HL-60/S4 treated with phorbol 12-myristate 13-acetate at 8.2 ng/mL for 4 days and 3 days (cell line): ENCODE results near the gene DOCK3.
"Not testable (repeated sequence)": the region's sequence is repeated elsewhere in the genome, so short reads cannot be mapped to it uniquely, and the experiment has no call there.

Experiments
- in situ Hi-C: fragments of 300-500 bp; cut with MboI; formaldehyde crosslinking; loops from 2 replicates; pipeline ENCODE4 v1.15.0; 2022; ENCODE audit warnings: low sequenced_read_pairs

The DOCK3 gene

DNA sequence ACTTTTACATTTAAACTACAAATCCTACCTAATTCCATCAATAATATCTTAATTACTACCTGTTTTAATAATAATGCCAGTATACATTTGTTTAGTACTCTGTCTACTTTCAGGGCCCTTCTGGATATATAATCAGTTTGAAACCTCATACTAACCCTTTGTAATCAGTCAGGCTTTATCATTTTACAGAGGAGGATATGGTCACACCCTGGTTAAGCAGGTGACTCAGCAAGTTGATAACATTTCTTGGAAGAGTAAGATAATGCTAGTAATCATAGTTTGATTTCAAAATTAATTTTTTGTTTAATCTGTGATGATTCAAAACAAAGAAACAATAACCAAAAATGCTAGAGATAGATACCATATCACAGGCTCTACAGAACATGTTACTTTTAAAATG, 502.2 kb downstream of the DOCK3 start:
- in situ Hi-C loops: no loop called here

DNA sequence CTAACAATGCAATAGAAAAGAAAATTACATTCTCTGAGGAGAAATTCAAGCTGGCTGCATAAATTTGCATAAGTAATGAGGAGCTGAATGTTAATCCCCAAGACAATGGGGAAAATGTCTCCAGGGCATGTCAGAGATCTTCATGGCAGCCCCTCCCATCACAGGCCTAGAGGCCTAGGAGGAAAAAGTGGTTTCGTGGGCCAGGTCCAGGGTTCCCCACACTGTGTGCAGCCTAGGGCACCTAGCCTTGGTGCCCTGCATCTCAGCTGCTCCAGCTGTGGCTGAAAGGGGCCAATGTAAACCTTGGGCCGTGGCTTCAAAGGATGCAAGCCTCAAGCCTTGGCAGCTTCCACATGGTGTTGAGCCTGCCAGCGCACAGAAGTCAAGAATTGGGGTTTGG, 511.7 kb downstream of the DOCK3 start:
- in situ Hi-C loops: not testable (repeated sequence)

DNA sequence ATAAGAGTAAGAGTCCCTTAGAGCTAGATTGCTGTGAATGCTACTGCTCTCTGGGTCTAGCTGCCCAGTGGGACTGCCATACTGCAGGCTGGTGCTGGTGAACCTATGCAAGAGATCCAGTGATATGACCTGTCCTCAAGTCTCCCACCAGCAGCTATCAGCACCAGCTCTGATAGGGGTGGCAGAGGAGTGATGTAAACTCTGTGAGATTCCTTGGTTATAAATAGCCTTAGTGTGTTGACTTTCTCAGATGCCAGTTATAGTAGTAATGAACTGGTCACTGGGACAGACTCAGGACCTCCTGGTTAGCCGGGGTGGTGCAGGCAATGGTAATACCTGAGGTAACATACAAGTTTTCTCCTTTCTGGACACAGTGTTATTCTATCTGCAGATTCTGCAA, 515.5 kb downstream of the DOCK3 start:
- in situ Hi-C loops: no loop called here

DNA sequence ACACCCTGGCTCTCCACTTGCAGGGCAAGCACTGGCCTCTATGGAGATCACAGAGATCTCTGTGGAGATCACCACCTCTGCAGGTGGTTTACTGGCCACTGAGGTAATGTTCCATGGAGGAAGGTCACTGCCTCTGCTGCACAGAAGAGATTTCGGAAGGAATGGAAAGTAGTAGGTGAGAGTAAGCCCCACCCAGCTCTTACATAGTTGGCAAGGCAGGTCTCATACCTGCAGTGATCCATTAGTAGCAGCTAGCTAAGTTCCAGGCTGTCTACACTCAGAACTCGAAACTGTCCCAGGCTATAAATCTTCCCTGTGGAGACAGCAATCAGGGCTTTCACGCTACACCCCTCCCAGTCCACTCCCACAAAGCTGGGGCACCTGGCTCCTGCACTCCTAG, 516.1 kb downstream of the DOCK3 start:
- in situ Hi-C loops: no loop called here

DNA sequence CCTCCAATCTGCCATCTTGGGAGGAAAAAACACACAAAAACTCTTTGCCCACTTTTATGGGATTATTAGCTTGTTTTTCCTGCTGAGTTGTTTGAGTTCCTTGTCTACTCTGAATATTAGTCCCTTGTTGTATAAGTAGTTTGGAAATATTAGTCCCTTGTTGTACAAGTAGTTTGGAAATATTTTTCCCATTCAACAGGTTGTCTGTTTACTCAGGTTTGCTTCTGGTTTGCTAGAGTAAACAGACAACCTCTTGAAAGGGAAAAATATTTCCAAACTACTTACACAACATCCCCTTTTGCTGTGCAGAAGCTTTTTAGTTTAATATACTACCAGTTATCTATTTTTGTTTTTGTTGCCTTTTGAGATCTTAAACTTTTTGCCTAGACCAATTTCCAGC, 517.0 kb downstream of the DOCK3 start:
- in situ Hi-C loops: no loop called here

DNA sequence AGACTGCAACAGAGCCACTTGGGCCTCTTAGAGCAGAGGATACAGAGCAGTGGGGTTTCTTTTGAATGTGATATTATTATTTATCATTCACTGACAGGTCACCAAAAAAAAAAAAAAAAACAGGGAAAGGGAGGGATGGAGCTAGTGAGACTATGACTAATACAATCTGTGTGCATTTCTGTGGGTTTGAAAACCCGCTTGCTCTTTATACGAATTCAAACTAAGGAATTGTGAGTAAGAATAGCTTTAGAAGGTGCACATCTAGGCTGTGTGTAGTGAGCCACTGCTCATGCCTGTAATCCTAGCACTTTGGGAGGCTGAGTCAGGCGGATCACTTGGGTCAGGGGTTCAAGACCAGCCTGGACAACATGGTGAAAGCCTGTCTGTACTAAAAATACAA, 523.8 kb downstream of the DOCK3 start:
- in situ Hi-C loops: no loop called here

DNA sequence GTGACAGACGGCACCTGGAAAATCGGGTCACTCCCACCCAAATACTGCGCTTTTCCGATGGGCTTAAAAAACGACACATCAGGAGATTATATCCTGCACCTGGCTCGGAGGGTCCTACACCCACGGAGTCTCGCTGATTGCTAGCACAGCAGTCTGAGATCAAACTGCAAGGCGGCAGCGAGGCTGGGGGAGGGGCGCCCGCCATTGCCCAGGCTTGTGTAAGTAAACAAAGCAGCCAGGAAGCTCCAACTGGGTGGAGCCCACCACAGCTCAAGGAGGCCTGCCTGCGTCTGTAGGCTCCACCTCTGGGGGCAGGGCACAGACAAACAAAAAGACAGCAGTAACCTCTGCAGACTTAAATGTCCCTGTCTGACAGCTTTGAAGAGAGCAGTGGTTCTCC, 524.6 kb downstream of the DOCK3 start:
- in situ Hi-C loops: not testable (repeated sequence)

DNA sequence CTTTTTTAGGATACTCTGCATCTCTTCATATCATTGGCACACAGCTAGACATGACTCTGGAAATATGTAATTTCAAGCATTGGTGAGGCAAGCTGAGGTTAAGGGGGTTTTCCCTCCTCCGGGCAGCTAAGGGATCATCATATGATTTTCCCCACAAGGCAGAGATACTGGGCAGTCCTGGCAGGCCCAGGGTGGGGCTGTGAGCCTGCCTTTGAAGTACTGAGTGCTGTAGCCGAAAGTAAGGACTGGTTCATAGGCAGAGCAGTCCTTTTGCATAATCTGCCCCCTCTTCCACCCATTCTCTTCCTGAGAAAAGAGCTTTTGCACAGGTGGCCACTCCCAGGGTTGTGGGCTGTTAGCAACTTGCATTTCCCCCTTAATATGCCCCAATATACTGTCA, 541.6 kb downstream of the DOCK3 start:
- in situ Hi-C loops: no loop called here

DNA sequence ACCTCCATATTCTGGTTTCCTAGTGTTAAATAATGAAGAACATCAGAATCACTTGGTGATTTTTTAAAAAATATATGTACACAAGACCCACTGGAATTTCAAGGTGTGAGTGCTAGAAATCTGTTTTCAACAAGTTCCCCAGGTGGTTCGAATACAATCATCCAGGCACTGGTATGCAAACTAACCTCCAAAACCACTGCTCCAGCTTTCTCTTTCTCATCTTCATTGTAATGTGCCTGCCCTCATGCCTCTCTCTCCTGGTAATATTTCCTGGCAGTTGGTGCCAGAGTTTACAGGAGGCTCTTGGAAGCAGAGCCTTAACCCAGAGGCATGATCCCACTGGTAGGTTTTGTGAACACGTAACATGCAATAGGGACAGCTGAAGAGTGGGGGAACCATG, 547.2 kb downstream of the DOCK3 start:
- in situ Hi-C loops: no loop called here

DNA sequence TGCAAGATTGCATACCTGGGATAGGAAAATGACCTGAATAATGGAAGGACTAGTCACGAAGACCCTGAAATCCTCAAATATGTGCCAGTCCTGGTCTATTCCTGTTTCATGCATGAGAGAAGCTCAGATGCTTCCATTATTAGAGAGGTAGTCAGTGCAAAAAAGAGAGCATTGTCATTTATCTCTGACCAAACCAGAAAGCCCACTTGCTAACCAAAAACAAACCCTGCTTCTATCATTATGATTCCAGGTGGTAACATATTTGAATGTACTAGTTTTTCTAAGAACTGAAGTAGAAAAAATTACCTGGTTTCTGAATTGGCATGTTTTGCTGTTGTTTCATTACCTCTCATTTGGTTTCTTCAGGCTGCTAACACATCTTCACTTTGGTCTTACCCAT, 549.6 kb downstream of the DOCK3 start:
- in situ Hi-C loops: no loop called here

DNA sequence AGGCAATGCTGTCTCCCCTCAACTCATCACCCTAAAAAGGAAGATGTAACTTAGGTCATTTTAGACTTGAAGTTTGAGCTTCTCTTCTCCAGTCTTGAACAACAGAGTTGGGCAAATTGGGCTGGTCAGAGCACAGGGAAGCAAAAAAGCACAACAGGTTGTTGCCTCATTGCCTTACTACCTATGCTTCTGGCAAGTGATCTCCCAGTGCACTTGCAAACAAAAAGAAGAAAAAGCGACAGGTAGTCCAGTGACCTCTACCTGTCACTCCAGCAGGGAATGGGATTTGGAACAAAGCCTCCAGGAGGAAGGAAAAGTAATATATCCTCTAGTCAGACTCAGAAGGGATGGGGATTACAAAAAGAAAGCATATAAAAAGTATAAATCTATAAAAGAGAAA, 550.1 kb downstream of the DOCK3 start:
- in situ Hi-C loops: no loop called here

DNA sequence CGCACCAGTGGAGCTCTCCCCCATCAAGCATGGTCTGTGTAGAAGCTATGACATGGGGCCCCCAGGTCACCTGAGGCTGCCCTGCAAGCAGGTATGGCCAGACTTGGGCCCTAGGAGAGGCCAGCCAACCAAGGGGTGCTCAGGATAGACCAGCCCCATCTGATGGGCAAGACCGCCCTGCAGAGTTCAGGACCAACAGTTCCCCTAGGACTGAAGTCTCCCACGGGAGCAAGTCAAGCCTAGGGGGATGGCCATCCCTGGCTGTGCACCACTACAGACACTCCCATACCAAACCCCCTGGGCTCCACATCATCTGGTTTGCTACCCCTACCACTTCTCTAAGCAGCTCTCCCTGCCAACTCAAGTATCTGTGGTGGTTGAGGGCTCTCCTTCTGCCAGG, 568.2 kb downstream of the DOCK3 start:
- in situ Hi-C loops: no loop called here

DNA sequence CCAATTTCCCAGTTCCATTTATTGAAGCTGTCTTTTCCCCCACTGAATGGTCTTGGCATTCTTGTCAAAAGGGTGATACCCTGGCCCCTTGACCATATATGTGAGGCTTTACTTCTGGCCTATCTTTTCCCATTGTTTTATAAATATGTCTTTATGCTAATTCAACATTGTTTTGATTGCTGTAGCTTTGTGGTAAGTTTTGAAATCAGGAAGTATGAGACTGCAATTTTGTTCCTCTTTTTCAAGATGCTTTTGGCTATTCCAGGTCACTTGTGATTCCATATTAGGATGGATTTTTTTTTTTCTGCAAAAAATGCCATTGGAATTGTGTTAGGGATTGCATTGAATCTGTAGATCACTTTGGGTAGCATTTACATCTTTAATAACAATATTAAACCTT, 569.2 kb downstream of the DOCK3 start:
- in situ Hi-C loops: no loop called here

DNA sequence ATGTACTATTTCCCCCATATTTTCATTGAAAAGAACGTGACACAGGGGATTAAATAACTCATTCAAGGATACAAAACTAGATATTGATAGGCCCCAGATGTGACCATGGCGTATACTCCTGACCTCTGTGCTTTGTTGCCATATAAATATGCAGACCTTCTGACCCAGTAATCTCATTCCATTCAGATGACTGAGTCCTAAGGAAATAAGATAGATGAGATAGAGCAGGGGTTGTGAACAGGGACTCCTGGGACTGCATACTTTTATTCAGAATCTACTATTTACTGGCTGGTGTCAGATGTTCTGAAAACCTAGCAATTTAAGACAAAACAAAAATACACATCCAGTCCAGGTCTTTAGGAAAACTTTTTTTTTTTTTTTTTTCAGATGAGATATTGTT, 571.1 kb downstream of the DOCK3 start:
- in situ Hi-C loops: no loop called here

DNA sequence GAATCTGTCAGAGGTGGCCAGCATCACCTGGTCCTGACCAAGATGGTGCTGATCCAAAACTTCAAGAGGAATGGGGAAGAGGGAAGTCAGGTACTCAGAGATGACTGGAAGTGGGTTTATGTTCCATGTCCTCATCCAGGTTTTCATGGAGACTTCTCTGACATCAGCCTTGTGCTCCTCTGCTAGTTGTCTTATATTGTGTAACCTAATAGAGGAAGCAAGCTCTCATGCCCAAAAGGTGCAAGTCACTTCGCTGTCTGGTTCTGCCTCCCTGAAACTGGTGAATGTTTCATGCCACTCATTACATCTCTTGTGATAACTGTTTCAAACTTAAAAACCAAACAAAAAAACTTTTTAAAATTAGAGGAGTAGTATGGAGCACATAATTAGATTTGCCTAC, 583.1 kb downstream of the DOCK3 start:
- in situ Hi-C loops: no loop called here

DNA sequence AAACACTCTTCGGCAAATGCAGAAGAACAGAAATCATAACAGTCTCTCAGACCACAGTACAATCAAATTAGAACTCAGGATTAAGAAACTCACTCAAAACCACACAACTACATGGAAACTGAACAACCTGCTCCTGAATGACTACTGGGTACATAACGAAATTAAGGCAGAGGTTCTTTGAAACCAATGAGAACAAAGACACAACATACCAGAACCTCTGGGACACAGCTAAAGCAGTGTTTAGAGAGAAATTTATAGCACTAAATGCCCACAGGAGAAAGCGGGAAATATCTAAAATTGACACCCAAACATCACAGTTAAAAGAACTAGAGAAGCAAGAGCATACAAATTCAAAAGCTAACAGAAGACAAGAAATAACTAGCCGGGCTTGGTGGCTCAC, 589.4 kb downstream of the DOCK3 start:
- in situ Hi-C loops: not testable (repeated sequence)

DNA sequence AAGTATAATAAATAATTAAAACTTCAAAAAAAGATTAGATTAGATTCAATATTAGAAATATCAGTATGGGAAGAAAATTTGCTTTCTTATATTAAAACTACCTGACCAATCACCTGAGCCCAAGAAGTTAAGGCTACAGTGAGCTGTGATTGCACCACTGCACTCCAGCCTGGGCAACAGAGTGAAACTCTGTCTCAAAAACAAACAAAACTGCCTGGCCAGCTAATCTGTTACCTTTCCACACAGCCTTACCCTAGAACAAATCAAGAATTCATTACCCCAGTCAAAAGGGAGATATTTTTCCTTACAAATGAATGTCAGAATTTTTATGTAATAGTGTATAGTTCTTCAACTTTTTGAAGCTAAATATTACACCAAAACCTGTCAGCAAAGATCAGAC, 593.4 kb downstream of the DOCK3 start:
- in situ Hi-C loops: no loop called here

DNA sequence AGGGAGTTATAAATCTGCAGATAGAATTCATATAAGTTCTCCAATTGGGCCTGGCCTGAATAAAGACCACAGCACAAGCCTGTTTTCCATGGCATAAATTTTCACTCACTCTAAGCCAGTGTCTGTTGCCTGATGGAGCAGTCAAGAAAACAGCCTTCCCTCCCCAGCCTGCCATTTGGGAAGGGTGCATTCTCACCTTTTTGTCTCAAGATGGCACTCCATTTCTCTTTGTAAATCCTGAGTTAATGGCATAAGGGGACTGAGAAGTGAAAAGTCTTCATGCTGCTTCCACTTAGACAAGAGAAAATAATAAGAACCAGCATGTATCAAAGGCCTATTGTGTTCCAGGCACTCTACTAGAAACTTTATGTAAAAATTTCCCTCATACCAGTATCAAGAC, 594.7 kb downstream of the DOCK3 start:
- in situ Hi-C loops: no loop called here

DNA sequence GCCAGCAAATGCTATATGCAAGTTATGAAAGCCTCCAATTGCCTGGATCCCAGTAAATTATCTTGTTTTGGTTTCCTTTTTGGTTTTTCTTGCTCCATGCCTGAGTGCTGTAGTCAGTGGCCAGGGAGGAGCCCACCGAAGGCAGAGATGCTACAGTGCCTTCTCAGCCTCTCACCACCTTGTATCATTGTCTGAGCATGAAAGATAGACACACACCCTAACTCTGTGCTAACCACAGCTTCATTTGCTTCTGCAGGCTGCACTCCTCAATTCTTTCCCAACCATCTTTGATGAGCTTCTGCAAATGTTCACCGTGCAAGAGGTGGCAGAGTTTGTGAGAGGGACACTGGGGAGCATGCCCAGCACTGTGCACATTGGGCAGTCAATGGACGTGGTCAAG, 595.8 kb downstream of the DOCK3 start:
- in situ Hi-C loops: no loop called here

DNA sequence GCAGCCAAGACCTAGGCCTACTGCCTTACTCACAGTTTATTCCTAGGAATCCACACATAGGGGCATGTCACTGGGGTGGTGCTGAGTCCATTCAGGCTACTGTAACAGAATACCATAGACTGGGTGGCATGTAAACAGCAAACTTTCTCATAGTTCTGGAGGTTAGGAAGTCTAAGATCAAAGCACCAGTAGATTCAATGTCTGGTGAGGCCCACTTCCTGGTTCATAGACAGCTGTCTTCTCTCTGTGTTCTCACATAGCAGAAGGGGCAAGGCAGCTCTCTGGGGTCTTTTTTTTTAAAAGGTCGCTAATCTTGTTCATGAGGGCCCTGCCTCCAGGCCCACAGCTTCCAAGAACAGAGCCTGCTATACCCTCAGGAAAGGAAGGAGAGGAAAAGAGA, 596.4 kb downstream of the DOCK3 start:
- in situ Hi-C loops: no loop called here

DNA sequence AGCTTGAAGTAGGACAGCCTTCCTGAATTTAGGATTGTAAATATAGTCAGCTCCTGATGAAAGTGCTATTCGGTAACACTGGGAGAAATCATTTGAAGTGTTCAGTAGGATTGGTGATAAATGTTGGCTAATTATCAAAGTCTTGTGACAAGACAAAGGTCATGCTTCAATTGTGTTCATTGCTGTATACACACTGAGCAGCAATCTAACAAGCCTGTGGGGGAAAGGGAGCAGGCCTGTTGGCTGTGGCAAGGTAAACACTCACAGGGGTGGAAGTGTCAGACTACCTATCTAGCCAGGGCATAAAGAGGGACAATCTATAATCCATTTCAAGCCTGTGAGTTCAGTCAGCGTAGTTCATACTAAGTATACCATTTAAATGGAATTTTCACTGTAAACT, 599.3 kb downstream of the DOCK3 start:
- in situ Hi-C loops: no loop called here

DNA sequence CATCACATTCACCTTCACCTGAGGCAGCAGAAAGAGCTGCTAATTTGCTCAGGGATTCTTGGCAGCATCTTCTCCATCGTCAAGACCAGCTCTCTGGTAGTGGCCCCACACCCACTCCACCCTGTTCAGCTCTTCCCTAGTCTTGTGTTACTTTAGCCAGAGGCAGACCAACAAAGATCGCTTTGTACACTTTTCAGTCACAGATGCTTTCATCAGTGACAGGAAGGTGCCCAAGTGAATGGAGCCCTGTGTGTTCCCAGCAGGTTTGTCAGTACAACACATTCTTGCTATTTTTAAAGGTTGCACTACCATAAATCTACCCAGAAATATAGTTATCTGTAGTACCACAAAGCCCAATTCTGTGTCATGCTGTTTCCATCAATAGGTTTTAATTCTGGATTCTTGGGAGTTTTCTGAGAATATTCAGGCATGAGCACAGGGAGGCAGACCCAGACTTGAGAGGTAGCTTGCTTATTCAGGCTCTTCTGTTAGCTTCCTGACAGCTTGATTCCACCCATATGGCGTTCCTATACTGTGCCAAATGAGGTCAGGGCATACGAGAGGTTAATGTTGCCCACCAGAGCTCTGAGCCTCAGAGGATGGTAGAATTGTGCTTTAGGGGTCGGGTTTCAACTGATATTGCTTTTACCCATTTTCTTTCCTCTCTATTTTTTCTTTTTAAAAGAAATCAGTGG, 600.5 kb downstream of the DOCK3 start:
- in situ Hi-C loops: no loop called here

DNA sequence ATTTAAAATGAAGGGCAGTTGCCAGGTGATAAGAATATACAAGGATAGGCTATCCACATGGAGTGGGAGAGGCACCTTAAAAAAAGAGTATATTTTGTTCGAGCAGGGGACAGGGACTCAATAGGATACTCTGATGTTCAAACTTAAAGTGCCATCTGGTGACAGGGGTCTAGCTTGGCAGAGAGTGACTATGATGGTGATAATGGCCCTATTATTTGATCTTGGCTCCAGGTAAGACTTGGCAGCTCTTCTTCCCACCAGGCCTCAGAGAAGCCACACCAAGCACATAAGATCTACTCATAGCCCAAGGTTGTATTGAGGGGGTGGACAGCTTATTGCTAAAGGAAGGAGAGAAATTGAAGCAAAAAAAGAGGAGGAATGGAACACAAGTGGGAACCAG, 601.3 kb downstream of the DOCK3 start:
- in situ Hi-C loops: no loop called here

DNA sequence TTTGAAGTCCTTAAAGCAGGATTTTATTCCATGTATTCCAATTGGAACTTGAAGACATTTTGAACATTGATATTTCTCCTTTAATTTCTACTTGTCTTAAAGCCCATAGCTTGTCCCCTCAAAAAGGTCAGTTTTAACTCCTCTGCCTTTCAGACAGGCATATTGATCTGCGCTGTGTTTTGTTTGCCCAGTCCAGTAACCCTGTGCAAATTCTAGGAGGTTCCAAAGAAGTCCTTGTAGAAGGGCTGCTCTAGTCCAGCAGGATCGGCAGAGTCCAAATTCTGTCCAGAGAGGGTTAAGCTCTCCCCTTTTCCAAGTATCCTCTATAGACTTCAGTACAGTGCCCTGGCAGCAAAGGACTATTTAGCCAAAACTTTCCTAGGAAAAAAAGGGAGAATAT, 604.7 kb downstream of the DOCK3 start:
- in situ Hi-C loops: no loop called here
